ENCODE measurements around the gene EXOC6. TPM values are rescaled to one million over a fixed set of nuclear protein-coding genes. Genes with fewer than 3 reads are reported as not detected.

The EXOC6 gene
- total RNA-seq, 2 donors from 2014 or later, result 13.2 to 70.8 TPM

DNA sequence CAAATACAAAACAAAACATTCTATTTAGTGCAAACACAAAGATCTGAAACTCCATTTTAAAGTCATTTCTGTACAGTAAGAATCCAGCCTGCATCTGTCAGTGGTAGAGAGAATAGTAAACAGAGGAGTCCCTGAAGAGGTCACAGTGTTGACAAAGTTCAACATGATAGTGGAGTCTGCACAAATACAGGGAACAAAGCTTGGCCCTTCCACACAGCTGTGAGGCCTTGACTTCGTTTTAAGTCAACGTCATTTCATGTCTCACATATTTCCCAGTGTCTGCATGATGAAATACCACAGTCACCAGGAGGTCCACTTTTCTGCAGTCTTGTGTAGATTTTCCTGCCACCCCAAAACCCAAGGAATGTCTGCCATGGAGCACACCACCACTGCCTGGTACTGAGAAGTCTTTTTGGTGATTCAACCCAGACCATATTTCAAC is 258.3 kb downstream of the EXOC6 start:
- no peaks in the 10 kb centered on the region for H3K36me3 ChIP-seq (replicated peaks in 1 of 2; ENCODE audit: insufficient read depth in 1 of 2, low read depth in 2 of 2)
- 36 to 44% methylated on average over 2 of the region's 2 CpGs for WGBS, 2 donors
- no peak for ATAC-seq
- H3K27me3 ChIP-seq, result no peaks in the 10 kb centered on the region
- TF ChIP-seq CTCF (IDR thresholded peaks at IDR 0.05) (no peak), POLR2A (IDR thresholded peaks at IDR 0.05) (no peak)
- no peak overlapping the region for H3K27ac ChIP-seq
- DNase-seq, result no peak
- no peaks in the 10 kb centered on the region for H3K9me3 ChIP-seq
- H3K4me3 ChIP-seq, result no peak overlapping the region
- no peaks in the 10 kb centered on the region for H3K4me1 ChIP-seq
- intact Hi-C loops (cut with DNase I), result no loop called here

Small RNA genes within 50 kb of the gene (small RNA-seq; reads per million reads assigned to genes)
- not detected for gene AL392103.1

Other genes starting within 250 kb of the EXOC6 start
- 10 to 100 TPM; 33.5 to 37.9 TPM for gene HHEX, start 158.6 kb upstream of the EXOC6 start, total RNA-seq
- gene CYP26C1, start 212.3 kb downstream of the EXOC6 start, total RNA-seq, result under 1 TPM; 0.33 to 0.52 TPM
- 1 to 10 TPM in 1 of 2 donors, not detected in 1; 5.6 TPM for gene CYP26A1, start 225.4 kb downstream of the EXOC6 start, total RNA-seq